Mesodermal cell (in vitro differentiated cells): ENCODE data around the gene PDCD1LG2. TPM values are rescaled to one million over a fixed set of nuclear protein-coding genes. Genes with fewer than 3 reads are reported as not detected.
A peak's percentile ranks its signal among the peaks of the same experiment; 100 is the strongest.
"Not testable (repeated sequence)": the region's sequence is repeated elsewhere in the genome, so short reads cannot be mapped to it uniquely, and the experiment has no call there.

ENCODE experiments used
- H3K27ac ChIP-seq: 2 replicates; pipeline ENCODE4 v1.7.0; 2013; ENCODE audit warnings: mild to moderate bottlenecking, low read depth, low read length, moderate library complexity; ENCODE audit not compliant: severe bottlenecking
- H3K36me3 ChIP-seq: 2 replicates; pipeline ENCODE4 v1.7.1; 2013; ENCODE audit warnings: mild to moderate bottlenecking, low read length, moderate library complexity; ENCODE audit not compliant: control insufficient read depth, insufficient read depth
- H3K4me1 ChIP-seq: one replicate; pipeline ENCODE4 v1.7.1; 2013; ENCODE audit warnings: mild to moderate bottlenecking, low read length; ENCODE audit not compliant: insufficient read depth, control insufficient read depth, poor library complexity, severe bottlenecking
- H3K4me3 ChIP-seq: 2 replicates; pipeline ENCODE4 v1.7.0; 2013; ENCODE audit warnings: low read length, control low read depth, mild to moderate bottlenecking; ENCODE audit not compliant: insufficient read depth, poor library complexity, severe bottlenecking; ENCODE audit errors: extremely low read depth
- H3K9me3 ChIP-seq: 2 replicates; pipeline ENCODE4 v1.7.1; 2013; ENCODE audit warnings: mild to moderate bottlenecking, low read length, moderate library complexity; ENCODE audit not compliant: control insufficient read depth
- WGBS, 2 experiments: methylation state at CpG; one replicate each; pipeline ENCODE4 v1.1.5; 2013; ENCODE audit warnings: missing lambda C conversion rate in 2 of 2; ENCODE audit not compliant: insufficient coverage in 2 of 2; 5-methylcytosine and 5-hydroxymethylcytosine counted together
- polyA plus RNA-seq, 2 experiments: library from polyadenylated mRNA; stranded (reverse); fragments of 50-300 nt; gene quantifications; one replicate each; pipeline ENCODE4 v1.2.3, GENCODE V29; 2013

The PDCD1LG2 gene
- 0.77 TPM for polyA plus RNA-seq (2013, experiment 1 of 2)
- 0.81 TPM for polyA plus RNA-seq (2013, experiment 2 of 2)

DNA sequence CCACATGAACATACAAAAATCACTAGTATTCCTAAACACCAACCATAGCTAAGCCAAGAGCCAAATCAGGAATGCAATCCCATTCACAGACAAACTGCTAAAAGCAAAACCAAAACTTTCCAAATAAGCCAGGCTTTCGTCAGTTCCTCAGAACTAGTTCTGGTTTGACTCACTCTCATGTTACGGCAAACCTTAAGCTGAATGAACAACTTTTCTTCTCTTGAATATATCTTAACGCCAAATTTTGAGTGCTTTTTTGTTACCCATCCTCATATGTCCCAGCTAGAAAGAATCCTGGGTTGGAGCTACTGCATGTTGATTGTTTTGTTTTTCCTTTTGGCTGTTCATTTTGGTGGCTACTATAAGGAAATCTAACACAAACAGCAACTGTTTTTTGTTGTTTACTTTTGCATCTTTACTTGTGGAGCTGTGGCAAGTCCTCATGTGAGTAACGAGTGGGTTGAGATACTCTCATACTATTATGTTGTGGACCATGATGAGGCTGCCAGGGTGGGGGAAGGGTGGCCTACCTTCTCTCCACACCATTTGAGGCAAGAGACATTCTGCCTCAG, at the start of gene PDCD1LG2:
Gene PDCD1LG2, plus strand, starts transcription at position 172 of the 572 bp plus-strand sequence. CDS start 12,016 bp downstream, outside the sequence.
- H3K4me1 ChIP-seq, result peaks cover 34% of the 10 kb centered on the region
- peak within 1 kb of the TSS; percentile 97 for H3K27ac ChIP-seq
- 57 to 70% methylated on average over 2 to 3 of the region's 4 CpGs for WGBS, 2 experiments
- H3K36me3 ChIP-seq, result no peaks in the 10 kb centered on the region
- H3K9me3 ChIP-seq, result peaks cover 6% of the 10 kb centered on the region
- H3K4me3 ChIP-seq, result no peak within 1 kb of the TSS

DNA sequence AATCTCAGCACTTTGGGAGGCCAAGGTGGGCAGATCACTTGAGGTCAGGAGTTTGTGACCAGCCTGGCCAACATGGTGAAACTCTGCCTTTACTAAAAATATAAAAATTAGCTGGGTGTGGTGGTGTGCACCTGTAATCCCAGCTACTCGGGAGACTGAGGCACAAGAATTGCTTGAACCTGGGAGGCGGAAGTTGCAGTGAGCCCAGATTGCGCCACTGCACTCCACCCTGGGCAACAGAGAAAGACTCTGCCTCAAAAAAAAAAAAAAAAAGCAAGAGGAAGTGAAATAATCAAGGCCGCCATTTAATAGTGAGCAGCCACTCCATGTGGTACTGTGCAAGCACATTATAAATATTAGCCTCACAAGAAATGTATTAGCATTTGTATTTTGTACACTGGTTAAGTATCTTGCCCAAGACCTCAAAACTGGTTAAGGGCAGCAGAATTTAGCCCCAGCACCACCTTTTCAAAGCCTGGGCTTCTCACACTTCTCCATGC, 45.5 kb upstream of the PDCD1LG2 start:
- not testable (repeated sequence) for H3K4me1 ChIP-seq, H3K36me3 ChIP-seq, H3K9me3 ChIP-seq, H3K27ac ChIP-seq, H3K4me3 ChIP-seq
- 93 to 100% methylated on average over 1 to 3 of the region's 4 CpGs for WGBS, 2 experiments

DNA sequence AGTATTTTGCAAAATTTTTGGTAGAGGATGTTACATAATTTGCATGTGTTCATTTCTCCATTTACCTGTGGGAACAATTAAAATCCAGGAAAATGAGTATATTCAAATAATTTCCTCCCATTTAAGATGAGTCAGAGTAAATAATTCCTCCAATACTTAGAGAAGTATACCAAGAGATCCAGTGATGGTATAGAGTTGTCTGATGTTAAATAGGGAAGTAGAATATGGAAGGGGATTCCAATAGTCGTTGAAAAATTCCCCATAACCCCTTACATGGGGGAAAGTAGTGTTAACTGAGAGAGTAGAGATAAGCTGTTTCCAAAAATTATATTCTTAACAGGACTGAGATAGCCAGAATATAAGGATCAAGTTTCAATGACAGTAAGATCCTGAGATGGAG, 44.3 kb upstream of the PDCD1LG2 start:
- no CpG with 5 or more reads among the region's 1 CpG for WGBS, 2 experiments

DNA sequence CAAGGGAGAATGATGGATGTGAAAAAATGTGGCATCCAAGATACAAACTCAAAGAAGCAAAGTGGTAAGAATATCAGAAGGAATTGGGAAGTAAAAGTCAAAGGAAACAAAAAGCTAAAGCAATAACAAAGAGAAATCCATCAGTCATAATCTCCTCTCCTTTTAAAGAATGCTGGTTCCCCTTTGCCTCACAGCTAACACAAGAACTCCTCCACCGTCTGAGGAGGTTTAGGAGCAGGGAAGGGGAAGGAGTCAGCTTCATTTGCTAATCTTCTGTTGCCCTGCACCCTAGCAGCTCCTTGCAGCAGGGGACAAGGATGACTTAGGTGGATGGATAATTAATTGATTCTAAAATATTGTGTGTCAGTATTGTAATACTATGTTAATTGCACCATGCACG, 43.6 kb upstream of the PDCD1LG2 start:
- Histone ChIP-seq H3K4me1 (no peaks in the 10 kb centered on the region), H3K36me3 (no peaks in the 10 kb centered on the region), H3K9me3 (no peaks in the 10 kb centered on the region), H3K4me3 (no peak overlapping the region), H3K27ac (no peak overlapping the region)
- WGBS, 2 experiments, result no CpG with 5 or more reads among the region's 2 CpGs

More for the DNA sequence above, 44.3 kb upstream of the PDCD1LG2 start:
- Histone ChIP-seq H3K27ac (no peak overlapping the region), H3K9me3 (no peaks in the 10 kb centered on the region), H3K36me3 (no peaks in the 10 kb centered on the region), H3K4me1 (no peaks in the 10 kb centered on the region), H3K4me3 (no peak overlapping the region)

DNA sequence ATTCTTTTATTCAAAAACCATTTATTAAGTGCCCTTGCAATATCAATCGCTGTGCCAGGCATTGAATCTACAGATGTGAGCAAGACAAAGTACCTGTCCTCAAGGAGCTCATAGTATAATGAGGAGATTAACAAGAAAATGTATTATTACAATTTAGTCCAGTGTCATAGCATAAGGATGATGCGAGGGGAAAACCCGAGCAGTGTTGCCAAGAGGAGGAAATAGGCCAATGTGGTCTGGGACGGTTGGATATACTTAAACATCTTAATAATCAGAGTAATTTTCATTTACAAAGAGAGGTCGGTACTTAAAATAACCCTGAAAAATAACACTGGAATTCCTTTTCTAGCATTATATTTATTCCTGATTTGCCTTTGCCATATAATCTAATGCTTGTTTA, 41.5 kb upstream of the PDCD1LG2 start:
- no CpG with 5 or more reads among the region's 5 CpGs for WGBS, 2 experiments
- no peaks in the 10 kb centered on the region for H3K36me3 ChIP-seq
- H3K4me3 ChIP-seq, result no peak overlapping the region
- H3K9me3 ChIP-seq, result no peaks in the 10 kb centered on the region
- no peak overlapping the region for H3K27ac ChIP-seq
- H3K4me1 ChIP-seq, result no peaks in the 10 kb centered on the region

DNA sequence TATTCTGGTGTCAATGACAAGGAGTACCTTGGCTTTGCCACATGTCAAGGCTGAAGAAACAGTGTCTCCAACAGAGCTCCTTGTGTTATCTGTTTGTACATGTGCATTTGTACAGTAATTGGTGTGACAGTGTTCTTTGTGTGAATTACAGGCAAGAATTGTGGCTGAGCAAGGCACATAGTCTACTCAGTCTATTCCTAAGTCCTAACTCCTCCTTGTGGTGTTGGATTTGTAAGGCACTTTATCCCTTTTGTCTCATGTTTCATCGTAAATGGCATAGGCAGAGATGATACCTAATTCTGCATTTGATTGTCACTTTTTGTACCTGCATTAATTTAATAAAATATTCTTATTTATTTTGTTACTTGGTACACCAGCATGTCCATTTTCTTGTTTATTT, 40.2 kb upstream of the PDCD1LG2 start:
- no CpG with 5 or more reads among the region's 1 CpG for WGBS, 2 experiments

DNA sequence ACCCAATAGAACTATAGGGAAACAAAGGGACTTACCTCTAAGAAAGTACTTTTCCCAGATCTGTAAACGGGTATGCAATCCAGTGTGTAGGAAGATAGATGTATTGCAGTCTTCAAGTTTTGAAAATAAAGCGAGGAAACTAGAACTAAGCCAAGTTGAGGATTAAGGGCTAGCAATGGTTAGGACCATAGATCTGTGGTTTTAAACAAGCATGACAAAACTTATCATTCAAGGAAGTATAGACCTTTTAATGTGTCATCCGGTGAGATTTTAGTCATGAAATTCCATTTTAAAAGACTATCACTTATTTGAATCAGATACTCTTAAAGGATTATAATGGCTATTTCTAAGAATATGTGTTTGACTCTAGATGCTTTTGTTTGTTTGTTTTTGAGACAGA, 39.5 kb upstream of the PDCD1LG2 start:
- Histone ChIP-seq H3K27ac (no peak overlapping the region), H3K36me3 (no peaks in the 10 kb centered on the region), H3K4me3 (no peak overlapping the region), H3K4me1 (no peaks in the 10 kb centered on the region), H3K9me3 (no peaks in the 10 kb centered on the region)
- WGBS, 2 experiments, result 83 to 100% methylated on average over 1 of the region's 3 CpGs

More for the DNA sequence above, 40.2 kb upstream of the PDCD1LG2 start:
- H3K9me3 ChIP-seq, result no peaks in the 10 kb centered on the region
- no peak overlapping the region for H3K4me3 ChIP-seq
- no peaks in the 10 kb centered on the region for H3K36me3 ChIP-seq
- H3K4me1 ChIP-seq, result no peaks in the 10 kb centered on the region
- H3K27ac ChIP-seq, result no peak overlapping the region

DNA sequence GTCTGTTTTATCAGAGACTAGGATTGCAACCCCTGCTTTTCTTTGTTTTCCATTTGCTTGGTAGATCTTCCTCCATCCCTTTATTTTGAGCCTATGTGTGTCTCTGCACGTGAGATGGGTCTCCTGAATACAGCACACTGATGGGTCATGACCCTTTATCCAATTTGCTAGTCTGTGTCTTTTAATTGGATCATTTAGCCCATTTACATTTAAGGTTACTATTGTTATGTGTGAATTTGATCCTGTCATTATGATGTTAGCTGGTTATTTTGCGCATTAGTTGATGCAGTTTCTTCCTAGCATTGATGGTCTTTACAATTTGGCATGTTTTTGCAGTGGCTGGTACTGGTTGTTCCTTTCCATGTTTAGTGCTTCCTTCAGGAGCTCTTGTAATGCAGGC, 34.7 kb upstream of the PDCD1LG2 start:
- H3K36me3 ChIP-seq, result not testable (repeated sequence)
- 56% methylated on average over 1 of the region's 2 CpGs; no CpG with 5 or more reads in 1 of the 2 experiments for WGBS, 2 experiments

DNA sequence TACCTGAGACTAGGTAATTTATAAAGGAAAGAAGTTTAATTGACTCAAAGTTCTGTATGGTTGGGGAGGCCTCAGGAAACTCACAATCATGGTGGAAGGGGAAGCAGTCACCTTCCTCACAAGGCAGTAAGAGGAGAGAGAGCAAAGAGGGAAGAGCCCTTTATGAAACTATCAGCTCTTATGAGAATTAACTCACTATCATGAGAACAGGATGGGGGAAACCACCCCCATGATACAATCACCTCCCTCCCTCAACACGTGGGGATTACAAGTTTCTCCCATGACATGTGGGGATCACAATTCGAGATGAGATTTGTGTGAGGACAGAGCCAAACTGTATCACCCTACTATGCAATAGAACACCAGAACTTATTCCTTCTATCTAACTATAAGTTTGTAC, 32.1 kb upstream of the PDCD1LG2 start:
- Histone ChIP-seq H3K9me3 (no peaks in the 10 kb centered on the region), H3K27ac (no peak overlapping the region), H3K36me3 (no peaks in the 10 kb centered on the region), H3K4me3 (no peak overlapping the region), H3K4me1 (no peaks in the 10 kb centered on the region)
- WGBS, 2 experiments, result no CpG with 5 or more reads among the region's 2 CpGs

More for the DNA sequence above, 34.7 kb upstream of the PDCD1LG2 start:
- H3K4me3 ChIP-seq, H3K4me1 ChIP-seq, H3K27ac ChIP-seq, H3K9me3 ChIP-seq: not testable (repeated sequence)

DNA sequence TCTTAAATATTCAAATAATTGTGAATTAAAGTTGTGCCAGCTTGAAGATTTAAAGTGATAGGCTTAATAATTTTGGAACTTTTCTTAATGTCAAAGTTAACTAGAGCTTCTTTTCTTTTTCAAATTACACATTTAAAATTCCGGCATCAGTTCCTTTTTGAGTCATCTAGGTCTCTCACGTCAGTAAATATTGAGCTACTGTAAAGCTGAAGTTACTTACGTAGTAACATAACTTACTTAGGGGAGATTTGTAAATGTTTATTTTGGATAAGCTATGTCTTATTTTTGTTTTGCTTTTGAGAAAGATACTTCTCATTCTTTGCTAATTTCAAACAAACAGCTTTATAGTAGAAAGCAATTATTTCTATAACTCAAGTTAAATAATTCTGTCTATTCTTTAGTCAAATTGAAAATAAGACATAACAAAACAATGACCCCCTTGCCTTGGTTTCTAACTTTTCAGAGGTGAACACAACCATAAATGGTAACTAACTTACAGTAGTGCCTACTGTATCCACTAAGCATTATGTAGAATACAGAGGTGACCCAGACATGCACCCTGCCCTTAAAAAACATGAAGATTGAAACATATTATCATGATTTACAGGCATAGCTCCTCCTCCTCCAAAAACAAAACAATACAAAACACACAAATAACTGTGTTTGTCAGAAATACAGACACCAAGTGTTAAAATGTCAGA, 30.2 kb upstream of the PDCD1LG2 start:
- H3K27ac ChIP-seq, result no peak overlapping the region
- no peak overlapping the region for H3K4me3 ChIP-seq
- WGBS, 2 experiments, result no CpG with 5 or more reads among the region's 3 CpGs

DNA sequence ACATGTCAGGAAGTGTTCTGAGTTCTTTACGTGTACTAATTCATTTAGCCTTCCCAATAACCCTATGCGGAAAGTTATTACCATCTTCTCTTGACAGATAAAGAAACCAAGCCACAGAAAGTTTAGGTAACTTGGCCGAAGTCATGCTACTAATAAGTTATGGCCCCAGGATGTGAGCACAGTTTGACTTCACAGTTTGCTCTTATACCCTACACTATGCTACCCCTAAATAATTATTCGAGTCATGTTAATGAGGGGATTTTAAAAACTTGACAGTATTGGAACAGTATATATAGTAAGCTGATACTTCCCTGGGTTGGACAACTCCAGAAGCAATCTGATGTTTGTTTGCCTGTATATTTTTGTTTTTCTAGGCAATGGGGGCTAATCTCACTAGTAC, 29.4 kb upstream of the PDCD1LG2 start:
- WGBS, 2 experiments, result 92 to 100% methylated on average over 2 of the region's 4 CpGs
- H3K4me1 ChIP-seq, result no peaks in the 10 kb centered on the region
- H3K27ac ChIP-seq, result no peak overlapping the region
- H3K9me3 ChIP-seq, result no peaks in the 10 kb centered on the region
- no peaks in the 10 kb centered on the region for H3K36me3 ChIP-seq
- no peak overlapping the region for H3K4me3 ChIP-seq

More for the DNA sequence above, 30.2 kb upstream of the PDCD1LG2 start:
- Histone ChIP-seq H3K4me1 (no peaks in the 10 kb centered on the region), H3K9me3 (no peaks in the 10 kb centered on the region), H3K36me3 (no peaks in the 10 kb centered on the region)
